K562 (cell line): ENCODE measurements around the gene GADD45G.

Experiments used
- CBFA2T2 ChIP-seq: fragments of 450-650 bp; conservative IDR thresholded peaks from 2 replicates; pipeline ENCODE4 v1.6.1; 2017; ENCODE audit warnings: mild to moderate bottlenecking
- EZH2 ChIP-seq: IDR thresholded peaks from 2 replicates; pipeline ENCODE4 v1.6.1; 2012; ENCODE audit warnings: low read depth, mild to moderate bottlenecking, inconsistent platforms, low read length, borderline replicate concordance
- FOS ChIP-seq: IDR thresholded peaks from 3 replicates; pipeline ENCODE4 v1.6.1; 2011; ENCODE audit not compliant: insufficient read length; ENCODE audit errors: extremely low read depth
- FOXK1 ChIP-seq: sonication (generic); formaldehyde crosslinking; IDR thresholded peaks from 2 replicates; pipeline ENCODE4 v1.8.0; 2022; ENCODE audit warnings: missing genetic modification reagents, mild to moderate bottlenecking, borderline replicate concordance
- HDAC1 ChIP-seq, 2 experiments: fragments of 450-650 bp; IDR thresholded peaks; 2 replicates each; pipeline ENCODE4 v1.6.1; 2016 to 2017; ENCODE audit warnings: inconsistent platforms in 1 of 2, mild to moderate bottlenecking in 1 of 2, moderate library complexity in 1 of 2
- NCOA6 ChIP-seq: fragments of 450-650 bp; IDR thresholded peaks from 2 replicates; pipeline ENCODE4 v1.6.1; 2017; ENCODE audit warnings: mild to moderate bottlenecking
- NFIC ChIP-seq: fragments of 450-650 bp; IDR thresholded peaks from 2 replicates; pipeline ENCODE4 v1.6.1; 2017; ENCODE audit warnings: mild to moderate bottlenecking, inconsistent platforms
- POLR2AphosphoS2 ChIP-seq: IDR thresholded peaks from 2 replicates; pipeline ENCODE4 v1.6.1; 2012; ENCODE audit warnings: low read length, improper control_type of control experiment
- ZNF707 ChIP-seq: fragments of 250-450 bp; sonication (Bioruptor Pico); conservative IDR thresholded peaks from 2 replicates; pipeline ENCODE4 v1.8.0; 2022; ENCODE audit warnings: inconsistent platforms, mild to moderate bottlenecking, moderate library complexity
- TF ChIP-seq, protein P1 (sequence below), 2 experiments: fragments of 450-650 bp; formaldehyde crosslinking in 1 of 2; IDR thresholded peaks; 2 replicates each; pipeline versions ENCODE4 v1.4.0 to v1.6.1; 2014 to 2020; ENCODE audit warnings: mild to moderate bottlenecking in 2 of 2, borderline replicate concordance in 1 of 2, low read depth in 1 of 2
- TF ChIP-seq, protein P2 (sequence below): fragments of 250-450 bp; sonication (Bioruptor Pico); IDR thresholded peaks from 2 replicates; pipeline ENCODE4 v1.5.0; 2021; ENCODE audit warnings: mild to moderate bottlenecking, moderate library complexity
- TF ChIP-seq, protein P3 (sequence below): fragments of 250-450 bp; sonication (Bioruptor Pico); IDR thresholded peaks from 2 replicates; pipeline ENCODE4 v1.5.0; 2020; ENCODE audit warnings: mild to moderate bottlenecking, borderline replicate concordance

DNA sequence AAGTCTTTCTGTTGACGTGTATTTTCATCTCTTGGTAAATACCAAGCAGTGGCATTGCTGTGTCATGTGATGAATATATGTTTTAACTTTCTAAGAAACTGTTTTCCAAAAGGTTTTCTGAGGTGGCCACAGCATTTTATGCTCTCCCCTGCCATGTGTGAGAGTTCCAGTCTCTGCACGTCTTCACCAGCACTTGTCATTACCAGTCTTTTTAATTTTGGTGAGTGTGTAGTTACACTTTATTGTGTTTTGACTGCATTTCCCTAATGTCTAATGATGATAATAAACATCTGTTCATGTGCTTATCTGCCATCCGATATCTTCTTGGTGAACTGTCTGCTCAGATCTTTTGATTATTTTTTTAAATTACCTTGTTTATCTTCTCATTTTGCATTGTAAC, 27.4 kb upstream of the GADD45G start:
- TF ChIP-seq CBFA2T2 (no peak), POLR2AphosphoS2 (no peak), NCOA6 (no peak), ZNF707 (CRISPR knock-in tag) (no peak), EZH2 (no peak), FOXK1 (no peak), NFIC (no peak), HDAC1 (IDR thresholded peaks at IDR 0.05) (no peak), FOS (no peak)
- TF ChIP-seq, protein P1, sequence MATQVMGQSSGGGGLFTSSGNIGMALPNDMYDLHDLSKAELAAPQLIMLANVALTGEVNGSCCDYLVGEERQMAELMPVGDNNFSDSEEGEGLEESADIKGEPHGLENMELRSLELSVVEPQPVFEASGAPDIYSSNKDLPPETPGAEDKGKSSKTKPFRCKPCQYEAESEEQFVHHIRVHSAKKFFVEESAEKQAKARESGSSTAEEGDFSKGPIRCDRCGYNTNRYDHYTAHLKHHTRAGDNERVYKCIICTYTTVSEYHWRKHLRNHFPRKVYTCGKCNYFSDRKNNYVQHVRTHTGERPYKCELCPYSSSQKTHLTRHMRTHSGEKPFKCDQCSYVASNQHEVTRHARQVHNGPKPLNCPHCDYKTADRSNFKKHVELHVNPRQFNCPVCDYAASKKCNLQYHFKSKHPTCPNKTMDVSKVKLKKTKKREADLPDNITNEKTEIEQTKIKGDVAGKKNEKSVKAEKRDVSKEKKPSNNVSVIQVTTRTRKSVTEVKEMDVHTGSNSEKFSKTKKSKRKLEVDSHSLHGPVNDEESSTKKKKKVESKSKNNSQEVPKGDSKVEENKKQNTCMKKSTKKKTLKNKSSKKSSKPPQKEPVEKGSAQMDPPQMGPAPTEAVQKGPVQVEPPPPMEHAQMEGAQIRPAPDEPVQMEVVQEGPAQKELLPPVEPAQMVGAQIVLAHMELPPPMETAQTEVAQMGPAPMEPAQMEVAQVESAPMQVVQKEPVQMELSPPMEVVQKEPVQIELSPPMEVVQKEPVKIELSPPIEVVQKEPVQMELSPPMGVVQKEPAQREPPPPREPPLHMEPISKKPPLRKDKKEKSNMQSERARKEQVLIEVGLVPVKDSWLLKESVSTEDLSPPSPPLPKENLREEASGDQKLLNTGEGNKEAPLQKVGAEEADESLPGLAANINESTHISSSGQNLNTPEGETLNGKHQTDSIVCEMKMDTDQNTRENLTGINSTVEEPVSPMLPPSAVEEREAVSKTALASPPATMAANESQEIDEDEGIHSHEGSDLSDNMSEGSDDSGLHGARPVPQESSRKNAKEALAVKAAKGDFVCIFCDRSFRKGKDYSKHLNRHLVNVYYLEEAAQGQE (IDR thresholded peaks at IDR 0.05; ENCODE audit: borderline replicate concordance), result no peak
- TF ChIP-seq, protein P1 (CRISPR knock-in tag; IDR thresholded peaks at IDR 0.05; ENCODE audit: low read depth), result no peak
- TF ChIP-seq, protein P2, sequence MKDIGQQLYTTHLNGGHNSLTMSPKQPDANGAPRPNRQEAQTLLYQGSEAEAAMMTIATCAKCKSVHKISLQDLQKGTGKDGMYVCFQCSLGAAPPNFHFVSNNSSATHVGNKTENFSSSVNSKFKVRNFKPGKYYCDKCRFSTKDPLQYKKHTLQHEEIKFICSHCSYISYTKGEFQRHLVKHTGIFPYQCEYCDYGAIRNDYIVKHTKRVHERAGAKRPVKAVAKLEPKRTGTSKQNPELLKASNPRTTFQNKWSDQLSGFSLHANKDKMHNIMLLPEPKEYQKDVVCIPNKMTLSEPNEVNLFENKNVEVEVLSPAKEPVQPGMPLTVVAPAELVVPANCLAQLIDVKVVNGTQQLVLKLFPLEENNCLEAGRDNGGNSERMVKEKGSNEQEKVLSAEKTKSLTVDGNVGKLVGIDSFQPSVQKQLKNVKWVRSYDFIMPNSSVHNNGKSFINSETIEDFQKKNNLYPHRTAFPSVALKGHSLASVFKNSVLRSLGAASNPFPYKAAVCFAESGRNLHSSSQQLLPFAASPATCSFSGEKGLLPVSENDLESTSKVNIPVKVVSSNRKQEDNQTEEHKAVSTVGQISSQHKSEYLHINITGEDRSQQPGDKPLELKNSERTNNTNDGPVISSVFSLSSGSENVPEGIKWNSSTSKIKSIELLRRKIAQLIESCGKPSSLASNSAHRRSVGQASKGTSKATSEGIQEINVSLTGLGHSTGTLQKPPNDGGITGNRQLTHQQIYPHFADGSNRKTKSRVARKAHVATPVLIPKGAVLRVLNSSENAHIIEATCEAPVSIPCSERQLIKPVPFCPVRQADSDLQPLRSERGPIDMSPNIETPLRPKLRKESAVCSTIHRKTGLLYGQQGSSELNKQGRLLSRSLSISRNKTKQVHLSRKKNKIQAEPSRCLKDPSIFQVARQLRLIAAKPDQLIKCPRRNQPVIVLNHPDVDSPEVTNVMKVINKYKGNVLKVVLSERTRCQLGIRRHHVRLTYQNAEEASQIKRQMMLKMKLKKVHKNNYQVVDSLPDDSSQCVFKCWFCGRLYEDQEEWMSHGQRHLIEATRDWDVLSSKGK (CRISPR knock-in tag), result no peak
- TF ChIP-seq, protein P3, sequence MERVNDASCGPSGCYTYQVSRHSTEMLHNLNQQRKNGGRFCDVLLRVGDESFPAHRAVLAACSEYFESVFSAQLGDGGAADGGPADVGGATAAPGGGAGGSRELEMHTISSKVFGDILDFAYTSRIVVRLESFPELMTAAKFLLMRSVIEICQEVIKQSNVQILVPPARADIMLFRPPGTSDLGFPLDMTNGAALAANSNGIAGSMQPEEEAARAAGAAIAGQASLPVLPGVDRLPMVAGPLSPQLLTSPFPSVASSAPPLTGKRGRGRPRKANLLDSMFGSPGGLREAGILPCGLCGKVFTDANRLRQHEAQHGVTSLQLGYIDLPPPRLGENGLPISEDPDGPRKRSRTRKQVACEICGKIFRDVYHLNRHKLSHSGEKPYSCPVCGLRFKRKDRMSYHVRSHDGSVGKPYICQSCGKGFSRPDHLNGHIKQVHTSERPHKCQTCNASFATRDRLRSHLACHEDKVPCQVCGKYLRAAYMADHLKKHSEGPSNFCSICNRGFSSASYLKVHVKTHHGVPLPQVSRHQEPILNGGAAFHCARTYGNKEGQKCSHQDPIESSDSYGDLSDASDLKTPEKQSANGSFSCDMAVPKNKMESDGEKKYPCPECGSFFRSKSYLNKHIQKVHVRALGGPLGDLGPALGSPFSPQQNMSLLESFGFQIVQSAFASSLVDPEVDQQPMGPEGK (CRISPR knock-in tag), result no peak
